Measurements from ENCODE around the gene PCNX3. TPM values are rescaled to one million over a fixed set of nuclear protein-coding genes. Genes with fewer than 3 reads are reported as not detected.

PCNX3 gene
- total and polyA plus RNA-seq, 12 donors = 9.0 to 45.0 (median 33.4) TPM

- H3K36me3 ChIP-seq (replicated peaks in 1 of 2) = peaks cover 0 to 96% of the 10 kb centered on the region in 2 donors
- 88 to 97% (median 96%) methylated on average over 7 to 14 of the region's 14 CpGs for WGBS, 4 donors
- no peaks in the 10 kb centered on the region for H3K27me3 ChIP-seq
- H3K4me3 ChIP-seq = no peak overlapping the region
- H3K9me3 ChIP-seq (replicated peaks in 1 of 3) = no peaks in the 10 kb centered on the region
- H3K27ac ChIP-seq = no peak overlapping the region
- H3K4me1 ChIP-seq (replicated peaks in 1 of 2) = no peaks in the 10 kb centered on the region
- DNase-seq = no peak
- TF ChIP-seq CTCF (IDR thresholded peaks at IDR 0.05) (no peak), POLR2A (IDR thresholded peaks at IDR 0.05) (no peak)
- intact Hi-C loops (cut with DNase I) = no loop called here
Observed at GRCh38 chr11:65623177-65623576, 7.6 kb downstream of the PCNX3 start.

GRCh38 chr11:65623852-65624616, 8.5 kb downstream of the PCNX3 start:
- no peak overlapping the region for H3K27ac ChIP-seq
- DNase-seq = no peak
- no peaks in the 10 kb centered on the region for H3K4me1 ChIP-seq (replicated peaks in 1 of 2)
- 92 to 94% (median 93%) methylated on average over 17 to 25 of the region's 25 CpGs for WGBS, 4 donors
- no peaks in the 10 kb centered on the region for H3K9me3 ChIP-seq (replicated peaks in 1 of 3)
- peaks cover 0 to 94% of the 10 kb centered on the region in 2 donors for H3K36me3 ChIP-seq (replicated peaks in 1 of 2)
- intact Hi-C loops (cut with DNase I) = no loop called here
- H3K4me3 ChIP-seq = no peak overlapping the region
- no peaks in the 10 kb centered on the region for H3K27me3 ChIP-seq
- TF ChIP-seq CTCF (IDR thresholded peaks at IDR 0.05) (no peak), POLR2A (IDR thresholded peaks at IDR 0.05) (no peak)

- peaks cover 0 to 94% of the 10 kb centered on the region in 2 donors for H3K36me3 ChIP-seq (replicated peaks in 1 of 2)
- H3K27me3 ChIP-seq = no peaks in the 10 kb centered on the region
- intact Hi-C loops (cut with DNase I) = no loop called here
- no peaks in the 10 kb centered on the region for H3K9me3 ChIP-seq (replicated peaks in 1 of 3)
- 85 to 89% (median 88%) methylated on average over 16 to 30 of the region's 30 CpGs for WGBS, 4 donors
- H3K4me1 ChIP-seq (replicated peaks in 1 of 2) = no peaks in the 10 kb centered on the region
- no peak for TF ChIP-seq CTCF (IDR thresholded peaks at IDR 0.05)
- no peak for TF ChIP-seq POLR2A (IDR thresholded peaks at IDR 0.05)
- DNase-seq = no peak
- no peak overlapping the region for H3K4me3 ChIP-seq
- H3K27ac ChIP-seq = no peak overlapping the region
Observed at GRCh38 chr11:65624931-65625627, 9.5 kb downstream of the PCNX3 start.

GRCh38 chr11:65625628-65626342, 10.2 kb downstream of the PCNX3 start:
- H3K36me3 ChIP-seq (replicated peaks in 1 of 2) = peaks cover 0 to 94% of the 10 kb centered on the region in 2 donors

More at GRCh38 chr11:65625628-65626342, 10.2 kb downstream of the PCNX3 start:
- Histone ChIP-seq H3K27me3 (no peaks in the 10 kb centered on the region), H3K9me3 (replicated peaks in 1 of 3) (no peaks in the 10 kb centered on the region), H3K4me3 (no peak overlapping the region), H3K27ac (no peak overlapping the region), H3K4me1 (replicated peaks in 1 of 2) (no peaks in the 10 kb centered on the region)
- 62 to 72% (median 68%) methylated on average over 18 to 30 of the region's 30 CpGs for WGBS, 4 donors
- intact Hi-C loops (cut with DNase I) = no loop called here
- no peak for TF ChIP-seq POLR2A (IDR thresholded peaks at IDR 0.05)
- peak; percentile 39 to 76 (median 58) for TF ChIP-seq CTCF (IDR thresholded peaks at IDR 0.05)
- DNase-seq = peak in 6 of 7 donors; percentile 57 to 75 (median 66)
